Duodenal mucosa (tissue), 2 donors: ENCODE data around the gene BTBD9.

Experiments used
- H3K27ac ChIP-seq: one replicate; pipeline ENCODE4 v1.7.0; 2013; ENCODE audit warnings: low read depth, low read length
- H3K27me3 ChIP-seq, 2 donors: one replicate each; pipeline ENCODE4 v1.7.0; 2013; ENCODE audit warnings: low read length in 2 of 2, control low read depth in 1 of 2; ENCODE audit not compliant: insufficient read depth in 2 of 2, control insufficient read depth in 1 of 2
- H3K36me3 ChIP-seq, 2 donors: one replicate each; pipeline ENCODE4 v1.7.0; 2013; ENCODE audit warnings: low read length in 2 of 2, control low read depth in 1 of 2; ENCODE audit not compliant: insufficient read depth in 2 of 2, control insufficient read depth in 1 of 2
- H3K4me1 ChIP-seq, 2 donors: one replicate each; pipeline ENCODE4 v1.7.0; 2013; ENCODE audit warnings: low read length in 2 of 2, control low read depth in 1 of 2; ENCODE audit not compliant: insufficient read depth in 2 of 2, control insufficient read depth in 1 of 2
- H3K4me3 ChIP-seq, 2 donors: one replicate each; pipeline ENCODE4 v1.7.0; 2013; ENCODE audit warnings: low read length in 2 of 2, low read depth in 1 of 2
- H3K9ac ChIP-seq, 2 donors: one replicate each; pipeline ENCODE4 v1.7.0; 2013; ENCODE audit warnings: low read length in 2 of 2, low read depth in 1 of 2
- H3K9me3 ChIP-seq, 2 donors: one replicate each; pipeline ENCODE4 v1.7.0; 2013; ENCODE audit warnings: low read length in 2 of 2, control low read depth in 1 of 2; ENCODE audit not compliant: control insufficient read depth in 1 of 2

BTBD9 gene

DNA sequence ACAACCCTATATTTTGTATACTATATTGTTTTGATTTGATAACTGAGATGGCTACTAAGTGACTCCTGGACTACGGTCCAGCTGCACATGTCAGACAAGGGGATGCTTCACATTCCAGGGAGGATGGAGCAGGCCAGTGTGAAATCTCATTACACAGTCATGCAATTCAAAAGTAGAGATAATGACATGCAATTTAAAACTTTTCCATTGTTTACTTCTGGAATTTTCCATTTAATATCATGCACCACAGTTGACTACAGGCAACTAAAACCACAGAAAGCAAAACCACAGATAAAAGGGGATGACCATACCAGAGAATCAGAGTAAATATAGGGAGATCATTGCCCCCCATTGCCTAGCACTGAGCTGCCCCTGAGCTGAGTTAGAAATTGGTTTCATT, 366.4 kb downstream of the BTBD9 start:
- Histone ChIP-seq H3K27ac (no peak overlapping the region), H3K4me3 (no peak overlapping the region), H3K9me3 (no peaks in the 10 kb centered on the region), H3K4me1 (no peaks in the 10 kb centered on the region), H3K27me3 (no peaks in the 10 kb centered on the region), H3K36me3 (no peaks in the 10 kb centered on the region), H3K9ac (no peak overlapping the region)

DNA sequence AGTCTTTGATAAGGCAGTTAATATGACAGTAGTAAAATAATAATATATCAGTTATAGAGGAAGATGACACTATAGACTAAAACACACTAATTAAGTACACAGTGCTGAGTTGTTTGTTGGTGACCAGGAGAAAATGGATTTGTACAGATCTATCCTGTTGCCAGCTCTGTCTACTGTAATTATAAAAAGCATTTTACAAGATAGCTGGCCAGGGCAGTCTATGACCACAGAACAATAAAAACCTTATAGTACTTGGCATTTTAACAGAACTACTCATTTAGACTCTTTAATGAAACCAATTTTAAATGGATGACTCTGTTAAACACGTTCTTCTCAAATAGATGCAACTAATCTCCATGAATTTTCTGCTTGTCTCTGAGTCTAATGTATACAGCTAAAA, 367.5 kb downstream of the BTBD9 start:
- no peak overlapping the region for H3K27ac ChIP-seq
- no peaks in the 10 kb centered on the region for H3K4me1 ChIP-seq
- no peaks in the 10 kb centered on the region for H3K9me3 ChIP-seq
- no peaks in the 10 kb centered on the region for H3K36me3 ChIP-seq
- H3K9ac ChIP-seq: no peak overlapping the region
- no peak overlapping the region for H3K4me3 ChIP-seq
- no peaks in the 10 kb centered on the region for H3K27me3 ChIP-seq

DNA sequence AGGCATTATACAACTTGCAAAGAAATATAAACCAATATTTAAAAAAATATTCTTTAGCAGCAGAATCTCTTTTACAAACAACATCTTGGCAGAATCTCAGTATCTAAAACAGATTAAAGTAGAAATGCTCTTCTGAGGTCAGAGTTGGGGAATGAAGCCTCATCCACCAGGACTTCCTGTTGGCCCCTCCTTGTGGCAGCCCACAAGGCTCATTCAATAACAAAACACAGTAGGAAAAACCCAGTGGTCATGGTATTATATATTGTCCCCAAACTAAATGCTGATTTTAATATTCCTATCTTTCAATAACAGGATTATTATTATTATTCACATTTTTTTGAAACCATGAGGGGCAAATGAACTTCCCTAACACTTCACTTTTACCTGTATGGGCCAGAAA, 368.6 kb downstream of the BTBD9 start:
- Histone ChIP-seq H3K9ac (no peak overlapping the region), H3K27me3 (no peaks in the 10 kb centered on the region), H3K9me3 (no peaks in the 10 kb centered on the region), H3K4me3 (no peak overlapping the region), H3K27ac (no peak overlapping the region), H3K4me1 (no peaks in the 10 kb centered on the region), H3K36me3 (no peaks in the 10 kb centered on the region)

DNA sequence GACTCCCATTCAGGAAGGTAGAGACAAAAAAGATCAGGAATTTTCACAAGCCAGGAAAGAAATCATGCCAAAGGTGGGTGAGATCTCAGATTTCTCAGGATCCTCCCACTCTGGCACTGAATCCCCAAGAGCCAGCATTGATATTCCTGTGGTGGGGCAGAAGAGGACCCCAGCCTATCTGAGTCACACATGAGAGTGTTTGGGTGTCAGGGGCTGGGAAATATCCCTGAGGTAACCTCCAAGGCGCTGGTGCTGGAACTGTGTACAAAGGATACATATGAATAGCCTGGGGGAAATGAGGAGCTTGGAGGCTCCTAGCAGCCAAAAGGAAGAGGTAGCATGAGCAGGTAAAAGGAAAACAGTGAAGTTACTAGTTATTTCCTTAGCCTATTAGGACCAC, 369.4 kb downstream of the BTBD9 start:
- no peaks in the 10 kb centered on the region for H3K27me3 ChIP-seq
- H3K27ac ChIP-seq: no peak overlapping the region
- no peaks in the 10 kb centered on the region for H3K36me3 ChIP-seq
- no peaks in the 10 kb centered on the region for H3K4me1 ChIP-seq
- no peak overlapping the region for H3K9ac ChIP-seq
- no peak overlapping the region for H3K4me3 ChIP-seq
- H3K9me3 ChIP-seq: no peaks in the 10 kb centered on the region

DNA sequence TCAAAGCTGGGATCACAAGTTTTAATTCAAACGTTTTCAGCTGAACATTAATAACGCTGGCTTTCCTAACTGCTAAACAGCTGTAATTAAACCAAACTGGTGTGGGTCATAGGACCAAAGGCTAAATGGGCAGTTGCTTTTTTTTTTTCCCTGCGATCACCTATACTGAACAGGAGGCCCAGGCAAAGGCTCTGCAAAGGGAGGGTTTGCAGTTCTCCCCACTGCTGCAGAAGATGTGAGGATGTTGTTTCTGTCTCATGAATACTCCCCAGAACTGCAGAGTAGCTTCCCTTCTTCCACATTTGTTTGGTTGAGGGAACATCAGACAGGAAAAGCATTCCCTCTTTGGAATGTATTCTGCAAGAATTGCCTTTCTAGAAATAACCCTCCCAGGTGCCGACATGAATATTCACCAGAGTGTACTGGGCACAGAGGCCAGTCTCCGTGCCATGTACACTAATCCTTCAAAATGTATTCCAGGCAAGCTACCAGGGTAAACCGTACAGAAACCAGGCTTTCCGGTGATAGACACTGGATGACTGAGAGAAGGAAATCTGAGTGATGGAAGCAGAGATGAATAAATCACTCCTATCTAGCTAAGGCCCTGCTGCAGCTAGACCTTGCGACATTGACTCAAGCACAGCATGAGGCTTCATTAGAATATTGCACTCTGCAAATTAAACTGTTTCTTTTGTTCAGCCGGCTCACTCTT, 370.1 kb downstream of the BTBD9 start:
- no peaks in the 10 kb centered on the region for H3K36me3 ChIP-seq
- no peaks in the 10 kb centered on the region for H3K9me3 ChIP-seq
- H3K27ac ChIP-seq: no peak overlapping the region
- peaks cover 3 to 4% of the 10 kb centered on the region in 2 donors for H3K4me1 ChIP-seq
- no peaks in the 10 kb centered on the region for H3K27me3 ChIP-seq
- no peak overlapping the region for H3K9ac ChIP-seq
- H3K4me3 ChIP-seq: no peak overlapping the region

DNA sequence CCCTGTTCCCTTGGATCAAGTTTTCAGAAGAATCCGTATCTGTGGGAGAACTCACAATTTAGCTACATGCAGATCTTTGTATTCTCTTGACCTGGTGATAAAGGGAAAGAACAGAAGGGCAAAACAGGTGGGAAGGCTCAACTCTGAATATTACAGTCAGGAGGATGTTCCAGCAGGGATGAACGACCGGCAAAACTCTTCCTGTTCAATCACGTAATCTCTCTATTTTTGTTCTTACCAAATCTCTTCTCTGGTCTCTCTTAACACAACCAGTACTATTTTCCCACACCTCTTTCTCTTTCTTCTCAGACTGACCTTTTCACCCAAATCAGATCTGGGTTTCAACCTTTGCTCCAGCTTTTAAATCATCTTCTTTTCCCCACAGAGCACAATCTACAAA, 371.4 kb downstream of the BTBD9 start:
- H3K27me3 ChIP-seq: no peaks in the 10 kb centered on the region
- H3K9ac ChIP-seq: no peak overlapping the region
- no peak overlapping the region for H3K4me3 ChIP-seq
- no peak overlapping the region for H3K27ac ChIP-seq
- peaks cover 10 to 11% of the 10 kb centered on the region in 2 donors for H3K4me1 ChIP-seq
- H3K36me3 ChIP-seq: no peaks in the 10 kb centered on the region
- H3K9me3 ChIP-seq: no peaks in the 10 kb centered on the region

DNA sequence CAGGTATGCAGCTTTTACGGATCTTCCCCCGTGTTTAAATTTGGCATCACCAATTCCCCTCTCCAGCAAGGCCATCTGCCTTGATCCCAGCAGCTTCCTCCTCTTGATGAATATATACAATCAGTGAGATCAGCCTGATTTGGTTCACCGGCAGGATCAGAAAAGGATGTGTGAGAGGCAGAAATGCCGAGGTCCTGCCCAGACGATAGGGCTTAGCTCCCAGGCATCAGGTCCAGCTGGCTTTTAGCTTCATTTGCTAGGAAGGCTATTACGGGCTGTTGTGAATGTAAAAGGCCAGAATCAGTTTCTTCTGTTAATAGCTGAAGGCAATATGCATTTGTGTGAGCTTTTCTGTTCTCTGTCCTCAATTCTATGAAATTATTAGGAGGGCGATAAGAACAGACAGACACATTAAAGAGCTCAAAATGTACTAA, 372.8 kb downstream of the BTBD9 start:
- H3K27me3 ChIP-seq: no peaks in the 10 kb centered on the region
- no peaks in the 10 kb centered on the region for H3K36me3 ChIP-seq
- peaks cover 10 to 11% of the 10 kb centered on the region in 2 donors for H3K4me1 ChIP-seq
- H3K4me3 ChIP-seq: no peak overlapping the region
- H3K9ac ChIP-seq: no peak overlapping the region
- no peaks in the 10 kb centered on the region for H3K9me3 ChIP-seq
- H3K27ac ChIP-seq: no peak overlapping the region

DNA sequence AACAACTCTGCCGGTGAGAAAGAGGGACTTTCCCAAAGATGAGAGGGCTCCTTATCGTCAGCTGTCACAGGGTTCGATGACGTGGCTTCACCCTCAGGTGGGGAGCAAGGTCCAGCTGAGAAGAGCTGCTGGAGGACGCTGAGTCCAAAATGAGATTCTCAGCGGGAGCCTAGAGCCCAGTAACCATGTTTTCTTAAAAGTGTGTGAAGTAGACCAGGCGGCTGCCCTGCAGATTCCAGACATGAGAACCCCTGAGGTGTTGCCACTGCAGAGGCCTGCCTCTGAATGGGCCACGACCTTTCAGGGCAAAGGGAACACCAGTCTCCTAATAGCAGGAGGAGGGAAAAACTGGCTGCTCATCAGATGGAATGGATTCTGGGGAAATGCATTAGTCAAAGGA, 375.1 kb downstream of the BTBD9 start:
- Histone ChIP-seq H3K9me3 (no peaks in the 10 kb centered on the region), H3K36me3 (no peaks in the 10 kb centered on the region), H3K4me1 (peaks cover 10 to 11% of the 10 kb centered on the region in 2 donors), H3K27me3 (no peaks in the 10 kb centered on the region), H3K27ac (no peak overlapping the region), H3K4me3 (no peak overlapping the region), H3K9ac (no peak overlapping the region)

DNA sequence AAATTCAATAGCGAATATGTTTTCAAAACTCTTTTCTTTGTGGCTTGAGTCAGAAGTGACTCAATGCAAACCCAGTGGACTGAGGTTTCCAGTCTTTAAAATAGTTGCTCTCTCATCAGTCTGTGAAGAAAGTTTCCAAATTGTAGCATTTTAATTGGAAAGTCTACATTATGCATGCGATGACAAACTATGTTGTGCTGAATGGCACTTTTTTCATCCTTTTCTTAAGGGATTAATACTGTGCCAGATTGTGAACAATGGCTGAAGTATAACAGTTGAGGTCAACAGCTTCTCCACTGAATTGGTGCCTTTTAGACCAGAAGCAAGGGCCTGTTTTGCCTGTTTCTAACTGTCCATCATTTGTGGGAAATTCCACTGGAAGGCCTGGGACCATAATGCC, 377.1 kb downstream of the BTBD9 start:
- no peaks in the 10 kb centered on the region for H3K36me3 ChIP-seq
- no peak overlapping the region for H3K9ac ChIP-seq
- no peak overlapping the region for H3K27ac ChIP-seq
- no peaks in the 10 kb centered on the region for H3K27me3 ChIP-seq
- H3K9me3 ChIP-seq: no peaks in the 10 kb centered on the region
- H3K4me3 ChIP-seq: no peak overlapping the region
- peaks cover 10 to 11% of the 10 kb centered on the region in 2 donors for H3K4me1 ChIP-seq

DNA sequence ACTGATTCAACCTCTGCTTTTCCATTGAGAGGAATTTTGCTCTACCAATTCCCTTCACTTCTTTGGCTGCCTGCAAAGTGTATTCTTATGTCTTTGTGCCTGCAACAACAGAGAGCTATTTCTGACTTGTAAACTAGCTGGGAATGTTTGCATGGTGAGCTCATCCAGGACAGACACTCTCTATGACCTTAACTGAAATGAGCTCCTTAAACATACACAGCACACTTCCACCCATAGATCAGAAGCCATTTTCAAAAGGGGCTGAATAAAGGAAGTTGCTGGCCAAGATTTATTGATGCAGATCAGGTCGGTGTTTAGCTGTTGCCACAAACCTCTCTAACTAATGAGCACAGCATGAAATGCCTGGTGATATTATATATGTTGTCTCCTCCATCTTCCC, 377.7 kb downstream of the BTBD9 start:
- Histone ChIP-seq H3K9me3 (no peaks in the 10 kb centered on the region), H3K27me3 (no peaks in the 10 kb centered on the region), H3K4me1 (peaks cover 10 to 11% of the 10 kb centered on the region in 2 donors), H3K4me3 (no peak overlapping the region), H3K36me3 (no peaks in the 10 kb centered on the region), H3K27ac (no peak overlapping the region), H3K9ac (no peak overlapping the region)
